Astrocyte (in vitro differentiated cells and primary cell): ENCODE data around the gene MST1. TPM values are rescaled to one million over a fixed set of nuclear protein-coding genes. Genes with fewer than 3 reads are reported as not detected.

Experiments
- DNase-seq: peaks from one replicate; pipeline ENCODE4 v3.0.0-alpha.2; 2010; ENCODE audit warnings: low read depth
- FAIRE-seq: peaks from 2 replicates; lab custom pipeline; 2011; peaks lifted over from hg19 to GRCh38; lab: Jason Lieb, UNC
- H2AFZ ChIP-seq: 2 replicates; pipeline ENCODE4 v1.6.0; 2012; ENCODE audit warnings: low read depth, low read length, inconsistent platforms
- H3K27ac ChIP-seq: 2 replicates; pipeline ENCODE4 v1.5.1; 2011; ENCODE audit warnings: low read depth, low read length, inconsistent platforms
- H3K27me3 ChIP-seq: 2 replicates; pipeline ENCODE4 v1.6.0; 2011; ENCODE audit warnings: low read length, inconsistent platforms; ENCODE audit not compliant: insufficient read depth
- H3K36me3 ChIP-seq: 2 replicates; pipeline ENCODE4 v1.5.1; 2011; ENCODE audit warnings: low read length, inconsistent platforms; ENCODE audit not compliant: insufficient read depth
- H3K4me1 ChIP-seq: 2 replicates; pipeline ENCODE4 v1.5.1; 2011; ENCODE audit warnings: low read length, inconsistent platforms; ENCODE audit not compliant: insufficient read depth
- H3K4me2 ChIP-seq: 2 replicates; pipeline ENCODE4 v1.6.0; 2012; ENCODE audit warnings: low read length, inconsistent platforms
- H3K4me3 ChIP-seq: 2 replicates; pipeline ENCODE4 v1.5.1; 2011; ENCODE audit warnings: low read depth, mild to moderate bottlenecking, low read length, inconsistent platforms; ENCODE audit not compliant: insufficient read depth
- H3K79me2 ChIP-seq: 2 replicates; pipeline ENCODE4 v1.6.0; 2012; ENCODE audit warnings: mild to moderate bottlenecking, low read length, inconsistent platforms; ENCODE audit not compliant: insufficient read depth
- H3K9ac ChIP-seq: 2 replicates; pipeline ENCODE4 v1.6.0; 2012; ENCODE audit warnings: mild to moderate bottlenecking, low read length, inconsistent platforms
- H3K9me3 ChIP-seq: 2 replicates; pipeline ENCODE4 v1.5.1; 2012; ENCODE audit warnings: low read depth, mild to moderate bottlenecking, low read length, inconsistent platforms; ENCODE audit not compliant: insufficient read depth
- H4K20me1 ChIP-seq: 2 replicates; pipeline ENCODE4 v1.6.0; 2012; ENCODE audit warnings: low read length, inconsistent platforms; ENCODE audit not compliant: insufficient read depth
- H3K27ac Mint-ChIP-seq: one replicate; pipeline ENCODE4 v1.8.0; 2021; ENCODE audit warnings: mild to moderate bottlenecking, mixed read lengths; ENCODE audit not compliant: unreplicated experiment
- H3K27me3 Mint-ChIP-seq: one replicate; pipeline ENCODE4 v1.8.0; 2021; ENCODE audit warnings: low read depth, mixed read lengths; ENCODE audit not compliant: unreplicated experiment
- H3K36me3 Mint-ChIP-seq: one replicate; pipeline ENCODE4 v1.8.0; 2021; ENCODE audit warnings: low read depth, mixed read lengths; ENCODE audit not compliant: unreplicated experiment
- H3K4me1 Mint-ChIP-seq: one replicate; pipeline ENCODE4 v1.8.0; 2021; ENCODE audit warnings: low read depth, mixed read lengths; ENCODE audit not compliant: unreplicated experiment
- H3K4me3 Mint-ChIP-seq: one replicate; pipeline ENCODE4 v1.8.0; 2021; ENCODE audit warnings: mild to moderate bottlenecking, moderate library complexity, mixed read lengths; ENCODE audit not compliant: unreplicated experiment
- H3K9me3 Mint-ChIP-seq: one replicate; pipeline ENCODE4 v1.8.0; 2021; ENCODE audit warnings: mild to moderate bottlenecking, mixed read lengths; ENCODE audit not compliant: unreplicated experiment
- CTCF ChIP-seq: IDR thresholded peaks from 2 replicates; pipeline ENCODE4 v1.5.1; 2011; ENCODE audit warnings: low read depth, mild to moderate bottlenecking, inconsistent platforms, low read length, moderate library complexity; ENCODE audit not compliant: insufficient read depth
- EZH2 ChIP-seq: IDR thresholded peaks from 2 replicates; pipeline ENCODE4 v1.6.1; 2012; ENCODE audit warnings: mild to moderate bottlenecking, low read length, inconsistent platforms; ENCODE audit not compliant: insufficient read depth
- total RNA-seq: library from RNA; stranded (reverse); gene quantifications from 2 replicates; pipeline ENCODE4 v1.2.1, GENCODE V29; 2021

MST1 gene
- total RNA-seq, 1 donor from 2014 or later: 9.3 TPM

GRCh38 chr3:49644684-49645083, 44.6 kb downstream of the MST1 start:
- no peak for TF ChIP-seq CTCF
- Mint-ChIP-seq H3K27ac (no peak overlapping the region), H3K4me3 (no peak overlapping the region), H3K4me1 (peaks cover 11% of the 10 kb centered on the region), H3K36me3 (peaks cover 2% of the 10 kb centered on the region), H3K9me3 (no peaks in the 10 kb centered on the region), H3K27me3 (peaks cover 8% of the 10 kb centered on the region)
- Histone ChIP-seq H3K9ac (no peak overlapping the region), H3K4me2 (no peak overlapping the region), H3K4me1 (no peaks in the 10 kb centered on the region), H2AFZ (no peak overlapping the region), H3K36me3 (no peaks in the 10 kb centered on the region), H3K27me3 (no peaks in the 10 kb centered on the region), H3K27ac (no peak overlapping the region), H3K79me2 (no peaks in the 10 kb centered on the region), H3K9me3 (no peaks in the 10 kb centered on the region), H4K20me1 (no peaks in the 10 kb centered on the region), H3K4me3 (no peak overlapping the region)
- no peak for FAIRE-seq
- DNase-seq: no peak

GRCh38 chr3:49642708-49643145, 46.5 kb downstream of the MST1 start:
- Histone ChIP-seq H4K20me1 (no peaks in the 10 kb centered on the region), H3K9me3 (no peaks in the 10 kb centered on the region), H3K4me1 (peaks cover 7% of the 10 kb centered on the region), H3K9ac (no peak overlapping the region), H3K4me3 (no peak overlapping the region), H3K27me3 (no peaks in the 10 kb centered on the region), H3K36me3 (no peaks in the 10 kb centered on the region), H2AFZ (no peak overlapping the region), H3K4me2 (no peak overlapping the region), H3K27ac (no peak overlapping the region), H3K79me2 (no peaks in the 10 kb centered on the region)
- no peak for TF ChIP-seq CTCF
- TF ChIP-seq EZH2: no peak
- no peak overlapping the region for H3K4me3 Mint-ChIP-seq
- peaks cover 8% of the 10 kb centered on the region for H3K27me3 Mint-ChIP-seq
- H3K9me3 Mint-ChIP-seq: no peaks in the 10 kb centered on the region
- peaks cover 2% of the 10 kb centered on the region for H3K36me3 Mint-ChIP-seq
- no peak overlapping the region for H3K27ac Mint-ChIP-seq
- FAIRE-seq (no peak), DNase-seq (no peak)
- H3K4me1 Mint-ChIP-seq: peaks cover 9% of the 10 kb centered on the region

GRCh38 chr3:49641921-49642707, 47.2 kb downstream of the MST1 start:
- Histone ChIP-seq H3K4me2 (no peak overlapping the region), H2AFZ (no peak overlapping the region), H3K27ac (no peak overlapping the region), H3K79me2 (no peaks in the 10 kb centered on the region), H3K36me3 (no peaks in the 10 kb centered on the region), H3K4me3 (no peak overlapping the region), H3K9me3 (no peaks in the 10 kb centered on the region), H3K27me3 (no peaks in the 10 kb centered on the region), H3K9ac (no peak overlapping the region), H3K4me1 (peaks cover 7% of the 10 kb centered on the region), H4K20me1 (no peaks in the 10 kb centered on the region)
- H3K36me3 Mint-ChIP-seq: peaks cover 2% of the 10 kb centered on the region
- no peak overlapping the region for H3K4me3 Mint-ChIP-seq
- H3K27me3 Mint-ChIP-seq: peaks cover 8% of the 10 kb centered on the region
- TF ChIP-seq CTCF (no peak), EZH2 (no peak)
- FAIRE-seq (no peak), DNase-seq (no peak)
- H3K27ac Mint-ChIP-seq: no peak overlapping the region
- no peaks in the 10 kb centered on the region for H3K9me3 Mint-ChIP-seq
- H3K4me1 Mint-ChIP-seq: peaks cover 8% of the 10 kb centered on the region
